ENCODE data around the gene DEFB127. TPM values are rescaled to one million over a fixed set of nuclear protein-coding genes. Genes with fewer than 3 reads are reported as not detected.
"Not testable (repeated sequence)": the region's sequence is repeated elsewhere in the genome, so short reads cannot be mapped to it uniquely, and the experiment has no call there.

The DEFB127 gene
- not detected for total RNA-seq

GRCh38 chr20:157154-157553 is at the start of gene DEFB127:
Gene DEFB127, plus strand, starts transcription at chr20:157454. Its CDS starts 91 bp downstream, at chr20:157545.
- no peak for DNase-seq (ENCODE audit: low spot score)

- no peak for DNase-seq (ENCODE audit: low spot score)
Measured at GRCh38 chr20:112396-112795, 44.9 kb upstream of the DEFB127 start.

- DNase-seq (ENCODE audit: low spot score): no peak
Measured at GRCh38 chr20:117518-117917, 39.7 kb upstream of the DEFB127 start.

- not testable (repeated sequence) for DNase-seq (ENCODE audit: low spot score)
Measured at GRCh38 chr20:129786-130323, 27.4 kb upstream of the DEFB127 start.

- DNase-seq (ENCODE audit: low spot score): no peak
Measured at GRCh38 chr20:137668-138490, 19.4 kb upstream of the DEFB127 start.

- no peak for DNase-seq (ENCODE audit: low spot score)
Measured at GRCh38 chr20:142290-142689, 15.0 kb upstream of the DEFB127 start, which contains the start of gene DEFB126. Gene DEFB126, plus strand, starts transcription at chr20:142590. Its CDS starts 39 bp downstream, at chr20:142629.

GRCh38 chr20:145877-146276 is 11.4 kb upstream of the DEFB127 start:
- no peak for DNase-seq (ENCODE audit: low spot score)

- no peak for DNase-seq (ENCODE audit: low spot score)
Measured at GRCh38 chr20:152131-152530, 5.1 kb upstream of the DEFB127 start.

GRCh38 chr20:164618-165017 is 7.4 kb downstream of the DEFB127 start:
- no peak for DNase-seq (ENCODE audit: low spot score)

GRCh38 chr20:168876-169275 is 11.6 kb downstream of the DEFB127 start:
- DNase-seq (ENCODE audit: low spot score): no peak

GRCh38 chr20:184288-184687 is 27.0 kb downstream of the DEFB127 start:
- DNase-seq (ENCODE audit: low spot score): no peak

GRCh38 chr20:187733-188132 is 30.5 kb downstream of the DEFB127 start:
- no peak for DNase-seq (ENCODE audit: low spot score)

- no peak for DNase-seq (ENCODE audit: low spot score)
Measured at GRCh38 chr20:189611-190010, 32.4 kb downstream of the DEFB127 start, which contains the start of gene DEFB128. Gene DEFB128, minus strand, starts transcription at chr20:189711. Its CDS starts 88 bp downstream, at chr20:189623.

- no peak for DNase-seq (ENCODE audit: low spot score)
Measured at GRCh38 chr20:198225-198624, 41.0 kb downstream of the DEFB127 start.

- no peak for DNase-seq (ENCODE audit: low spot score)
Measured at GRCh38 chr20:199996-200395, 42.7 kb downstream of the DEFB127 start.

- DNase-seq (ENCODE audit: low spot score): not testable (repeated sequence)
Measured at GRCh38 chr20:203630-204029, 46.4 kb downstream of the DEFB127 start.

Other genes starting within 250 kb of the DEFB127 start
- not detected for gene DEFB125, start 69.8 kb upstream of the DEFB127 start, total RNA-seq
- not detected for gene DEFB126, start 14.9 kb upstream of the DEFB127 start, total RNA-seq
- not detected for gene DEFB128, start 32.3 kb downstream of the DEFB127 start, total RNA-seq
- gene DEFB129, start 69.8 kb downstream of the DEFB127 start, total RNA-seq: not detected
- gene DEFB132, start 100.3 kb downstream of the DEFB127 start, total RNA-seq: not detected
- gene C20orf96, start 133.3 kb downstream of the DEFB127 start, total RNA-seq: 10.6 TPM
- 16.7 TPM for gene ZCCHC3, start 140.1 kb downstream of the DEFB127 start, total RNA-seq
- 17.5 TPM for gene SOX12, start 168.1 kb downstream of the DEFB127 start, total RNA-seq
- 30.5 TPM for gene NRSN2, start 189.7 kb downstream of the DEFB127 start, total RNA-seq
- 13.6 TPM for gene TRIB3, start 223.3 kb downstream of the DEFB127 start, total RNA-seq